GM12878 (cell line): Measurements from ENCODE around the gene WNK1. TPM values are rescaled to one million over a fixed set of nuclear protein-coding genes. Genes with fewer than 3 reads are reported as not detected.
A peak's percentile ranks its signal among the peaks of the same experiment; 100 is the strongest.

Source experiments
- CHD1 ChIP-seq: IDR thresholded peaks from 2 replicates; pipeline ENCODE4 v1.6.1; 2012; ENCODE audit warnings: low read depth, low read length, improper control_type of control experiment
- CREM ChIP-seq: IDR thresholded peaks from 2 replicates; pipeline ENCODE4 v1.6.1; 2014; ENCODE audit warnings: antibody characterized with exemption, low read depth
- DPF2 ChIP-seq: fragments of 450-650 bp; IDR thresholded peaks from 2 replicates; pipeline ENCODE4 v1.6.1; 2017; ENCODE audit warnings: mild to moderate bottlenecking
- EGR1 ChIP-seq, 2 experiments: IDR thresholded peaks; 1 replicate in 1 of 2; 2 replicates in 1 of 2; pipeline ENCODE4 v1.6.1; 2011 to 2012; ENCODE audit warnings: low read depth in 2 of 2, low read length in 2 of 2, borderline replicate concordance in 1 of 2, mild to moderate bottlenecking in 1 of 2, moderate library complexity in 1 of 2
- IRF5 ChIP-seq: fragments of 450-650 bp; IDR thresholded peaks from 2 replicates; pipeline ENCODE4 v1.6.1; 2017; ENCODE audit warnings: borderline replicate concordance
- KDM1A ChIP-seq: fragments of 200-600 bp; sonication (generic); IDR thresholded peaks from 2 replicates; pipeline ENCODE4 v1.6.1; 2016; ENCODE audit warnings: borderline replicate concordance
- KLF5 ChIP-seq: fragments of 450-650 bp; IDR thresholded peaks from 2 replicates; pipeline ENCODE4 v1.6.1; 2014; ENCODE audit warnings: mild to moderate bottlenecking; ENCODE audit not compliant: partially characterized antibody
- MTA2 ChIP-seq: fragments of 450-650 bp; IDR thresholded peaks from 2 replicates; pipeline ENCODE4 v1.6.1; 2016; ENCODE audit warnings: low read depth, mild to moderate bottlenecking, moderate library complexity
- MYC ChIP-seq: IDR thresholded peaks from 2 replicates; pipeline ENCODE4 v1.6.1; 2011; ENCODE audit warnings: mild to moderate bottlenecking, low read length, moderate library complexity, inconsistent platforms; ENCODE audit not compliant: insufficient read depth, insufficient replicate concordance, insufficient read length, severe bottlenecking
- NBN ChIP-seq: fragments of 450-650 bp; IDR thresholded peaks from 2 replicates; pipeline ENCODE4 v1.6.1; 2016
- NFYA ChIP-seq: IDR thresholded peaks from 2 replicates; pipeline ENCODE4 v1.6.1; 2011; ENCODE audit warnings: low read depth, mild to moderate bottlenecking, low read length, improper control_type of control experiment, borderline replicate concordance
- PAX5 ChIP-seq: IDR thresholded peaks from 2 replicates; pipeline ENCODE4 v1.6.1; 2011; ENCODE audit warnings: low read depth, low read length, borderline replicate concordance
- SMC3 ChIP-seq: IDR thresholded peaks from 2 replicates; pipeline ENCODE4 v1.6.1; 2011; ENCODE audit warnings: low read length, improper control_type of control experiment, borderline replicate concordance
- SPI1 ChIP-seq: IDR thresholded peaks from 2 replicates; pipeline ENCODE4 v1.6.1; 2011; ENCODE audit warnings: low read depth, mild to moderate bottlenecking, low read length, moderate library complexity, borderline replicate concordance; ENCODE audit not compliant: insufficient read depth
- SREBF2 ChIP-seq: IDR thresholded peaks from 2 replicates; pipeline ENCODE4 v1.6.1; 2012; ENCODE audit warnings: mild to moderate bottlenecking, low read length
- ZNF207 ChIP-seq: fragments of 450-650 bp; IDR thresholded peaks from 2 replicates; pipeline ENCODE4 v1.6.1; 2014; ENCODE audit warnings: antibody characterized with exemption, mild to moderate bottlenecking, borderline replicate concordance
- polyA plus RNA-seq, 11 experiments: library from polyadenylated mRNA; depleted of rRNA in 4 of 11; unstranded in 6 of 11; stranded (reverse) in 5 of 11; fragments of >200 nt; fragmentation: Nextera tagmentation in 4 of 11; fragmentation: Illumina TruSeq in 1 of 11; extraction: Ambion mirVana in 4 of 11; extraction: Trizol in 1 of 11; gene quantifications; 1 replicate in 1 of 11; 2 replicates in 10 of 11; pipeline versions ENCODE4 v1.2.1 to v1.2.3, GENCODE V29; 2011 to 2016; ENCODE audit warnings: inconsistent platforms in 2 of 11, missing spikeins in 2 of 11, low read depth in 1 of 11
- total RNA-seq, 4 experiments: library from RNA; depleted of rRNA in 3 of 4; stranded (reverse); fragments of >200 nt in 3 of 4; fragmentation: Illumina TruSeq in 1 of 4; extraction: Trizol in 1 of 4; gene quantifications; 2 replicates each; pipeline versions ENCODE4 v1.2.1 to v1.2.3, GENCODE V29; 2013 to 2021
- TF ChIP-seq, protein P1 (sequence below): fragments of 450-650 bp; IDR thresholded peaks from 2 replicates; pipeline ENCODE4 v1.6.1; 2014; ENCODE audit warnings: mild to moderate bottlenecking
- TF ChIP-seq, protein P2 (sequence below): fragments of 150-350 bp; IDR thresholded peaks from 2 replicates; pipeline ENCODE4 v1.6.1; 2016; ENCODE audit warnings: low read depth, low read length
- TF ChIP-seq, protein P3 (sequence below): fragments of 450-650 bp; formaldehyde crosslinking; IDR thresholded peaks from 2 replicates; pipeline ENCODE4 v1.5.0; 2022; ENCODE audit warnings: mild to moderate bottlenecking, missing genetic modification characterization

Gene WNK1
- total and polyA plus RNA-seq, 10 of the 15 experiments (the other 5 are each of a cell fraction or from before 2014, with no cell fraction given), result 9.6 to 151 (median 86.6) TPM

GRCh38 chr12:949453-950191 is 197.2 kb downstream of the WNK1 start, which contains the start of gene RAD52 (continued):
- TF ChIP-seq MTA2 (peak; percentile 82), DPF2 (no peak; the same call in 1 of the 2 replicates), NFYA (no peak), KDM1A (no peak), SREBF2 (0 out of 2 replicates have a peak, but pooled peaks have one; percentile 17), EGR1 (IDR thresholded peaks at IDR 0.05; ENCODE audit: borderline replicate concordance in 1 of 2, low read depth in 2 of 2, low read length in 2 of 2) (peak in 1 of 2 experiments; percentile 98; a peak in 2 of 3 replicates), ZNF207 (peak; percentile 71), MYC (peak; percentile 58), IRF5 (peak; percentile 85), SMC3 (peak; percentile 77), SPI1 (0 out of 2 replicates have a peak, but pooled peaks have one; percentile 1), PAX5 (0 out of 2 replicates have a peak, but pooled peaks have one; percentile 32), CHD1 (no peak), NBN (peak; percentile 97), CREM (peak; percentile 20), KLF5 (peak; percentile 28)
- TF ChIP-seq, protein P1, sequence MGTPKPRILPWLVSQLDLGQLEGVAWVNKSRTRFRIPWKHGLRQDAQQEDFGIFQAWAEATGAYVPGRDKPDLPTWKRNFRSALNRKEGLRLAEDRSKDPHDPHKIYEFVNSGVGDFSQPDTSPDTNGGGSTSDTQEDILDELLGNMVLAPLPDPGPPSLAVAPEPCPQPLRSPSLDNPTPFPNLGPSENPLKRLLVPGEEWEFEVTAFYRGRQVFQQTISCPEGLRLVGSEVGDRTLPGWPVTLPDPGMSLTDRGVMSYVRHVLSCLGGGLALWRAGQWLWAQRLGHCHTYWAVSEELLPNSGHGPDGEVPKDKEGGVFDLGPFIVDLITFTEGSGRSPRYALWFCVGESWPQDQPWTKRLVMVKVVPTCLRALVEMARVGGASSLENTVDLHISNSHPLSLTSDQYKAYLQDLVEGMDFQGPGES, result 0 out of 2 replicates have a peak, but pooled peaks have one; percentile 3
- TF ChIP-seq, protein P2, sequence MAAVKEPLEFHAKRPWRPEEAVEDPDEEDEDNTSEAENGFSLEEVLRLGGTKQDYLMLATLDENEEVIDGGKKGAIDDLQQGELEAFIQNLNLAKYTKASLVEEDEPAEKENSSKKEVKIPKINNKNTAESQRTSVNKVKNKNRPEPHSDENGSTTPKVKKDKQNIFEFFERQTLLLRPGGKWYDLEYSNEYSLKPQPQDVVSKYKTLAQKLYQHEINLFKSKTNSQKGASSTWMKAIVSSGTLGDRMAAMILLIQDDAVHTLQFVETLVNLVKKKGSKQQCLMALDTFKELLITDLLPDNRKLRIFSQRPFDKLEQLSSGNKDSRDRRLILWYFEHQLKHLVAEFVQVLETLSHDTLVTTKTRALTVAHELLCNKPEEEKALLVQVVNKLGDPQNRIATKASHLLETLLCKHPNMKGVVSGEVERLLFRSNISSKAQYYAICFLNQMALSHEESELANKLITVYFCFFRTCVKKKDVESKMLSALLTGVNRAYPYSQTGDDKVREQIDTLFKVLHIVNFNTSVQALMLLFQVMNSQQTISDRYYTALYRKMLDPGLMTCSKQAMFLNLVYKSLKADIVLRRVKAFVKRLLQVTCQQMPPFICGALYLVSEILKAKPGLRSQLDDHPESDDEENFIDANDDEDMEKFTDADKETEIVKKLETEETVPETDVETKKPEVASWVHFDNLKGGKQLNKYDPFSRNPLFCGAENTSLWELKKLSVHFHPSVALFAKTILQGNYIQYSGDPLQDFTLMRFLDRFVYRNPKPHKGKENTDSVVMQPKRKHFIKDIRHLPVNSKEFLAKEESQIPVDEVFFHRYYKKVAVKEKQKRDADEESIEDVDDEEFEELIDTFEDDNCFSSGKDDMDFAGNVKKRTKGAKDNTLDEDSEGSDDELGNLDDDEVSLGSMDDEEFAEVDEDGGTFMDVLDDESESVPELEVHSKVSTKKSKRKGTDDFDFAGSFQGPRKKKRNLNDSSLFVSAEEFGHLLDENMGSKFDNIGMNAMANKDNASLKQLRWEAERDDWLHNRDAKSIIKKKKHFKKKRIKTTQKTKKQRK, result no peak; the same call in 1 of the 2 replicates
- TF ChIP-seq, protein P3, sequence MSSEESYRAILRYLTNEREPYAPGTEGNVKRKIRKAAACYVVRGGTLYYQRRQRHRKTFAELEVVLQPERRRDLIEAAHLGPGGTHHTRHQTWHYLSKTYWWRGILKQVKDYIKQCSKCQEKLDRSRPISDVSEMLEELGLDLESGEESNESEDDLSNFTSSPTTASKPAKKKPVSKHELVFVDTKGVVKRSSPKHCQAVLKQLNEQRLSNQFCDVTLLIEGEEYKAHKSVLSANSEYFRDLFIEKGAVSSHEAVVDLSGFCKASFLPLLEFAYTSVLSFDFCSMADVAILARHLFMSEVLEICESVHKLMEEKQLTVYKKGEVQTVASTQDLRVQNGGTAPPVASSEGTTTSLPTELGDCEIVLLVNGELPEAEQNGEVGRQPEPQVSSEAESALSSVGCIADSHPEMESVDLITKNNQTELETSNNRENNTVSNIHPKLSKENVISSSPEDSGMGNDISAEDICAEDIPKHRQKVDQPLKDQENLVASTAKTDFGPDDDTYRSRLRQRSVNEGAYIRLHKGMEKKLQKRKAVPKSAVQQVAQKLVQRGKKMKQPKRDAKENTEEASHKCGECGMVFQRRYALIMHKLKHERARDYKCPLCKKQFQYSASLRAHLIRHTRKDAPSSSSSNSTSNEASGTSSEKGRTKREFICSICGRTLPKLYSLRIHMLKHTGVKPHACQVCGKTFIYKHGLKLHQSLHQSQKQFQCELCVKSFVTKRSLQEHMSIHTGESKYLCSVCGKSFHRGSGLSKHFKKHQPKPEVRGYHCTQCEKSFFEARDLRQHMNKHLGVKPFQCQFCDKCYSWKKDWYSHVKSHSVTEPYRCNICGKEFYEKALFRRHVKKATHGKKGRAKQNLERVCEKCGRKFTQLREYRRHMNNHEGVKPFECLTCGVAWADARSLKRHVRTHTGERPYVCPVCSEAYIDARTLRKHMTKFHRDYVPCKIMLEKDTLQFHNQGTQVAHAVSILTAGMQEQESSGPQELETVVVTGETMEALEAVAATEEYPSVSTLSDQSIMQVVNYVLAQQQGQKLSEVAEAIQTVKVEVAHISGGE (CRISPR knock-in tag), result peak; percentile 38; the same call in 1 of the 2 replicates
